Right renal pelvis (tissue), 4 donors: ENCODE results near the gene ROR1. TPM values are rescaled to one million over a fixed set of nuclear protein-coding genes. Genes with fewer than 3 reads are reported as not detected.

Source experiments
- DNase-seq, 4 donors: peaks; one replicate each; pipeline ENCODE4 v3.0.0-alpha.2; 2013; ENCODE audit warnings: low read depth in 4 of 4, low spot score in 3 of 4, missing footprints in 1 of 4
- polyA plus RNA-seq, 4 donors: library from polyadenylated mRNA; unstranded; fragments of 120-200 nt; gene quantifications; one replicate each; pipeline ENCODE4 v1.2.1, GENCODE V29; 2013; ENCODE audit not compliant: insufficient read length in 4 of 4

ROR1 gene
- polyA plus RNA-seq, 4 donors: 30.2 to 39.6 (median 34.6) TPM

DNA sequence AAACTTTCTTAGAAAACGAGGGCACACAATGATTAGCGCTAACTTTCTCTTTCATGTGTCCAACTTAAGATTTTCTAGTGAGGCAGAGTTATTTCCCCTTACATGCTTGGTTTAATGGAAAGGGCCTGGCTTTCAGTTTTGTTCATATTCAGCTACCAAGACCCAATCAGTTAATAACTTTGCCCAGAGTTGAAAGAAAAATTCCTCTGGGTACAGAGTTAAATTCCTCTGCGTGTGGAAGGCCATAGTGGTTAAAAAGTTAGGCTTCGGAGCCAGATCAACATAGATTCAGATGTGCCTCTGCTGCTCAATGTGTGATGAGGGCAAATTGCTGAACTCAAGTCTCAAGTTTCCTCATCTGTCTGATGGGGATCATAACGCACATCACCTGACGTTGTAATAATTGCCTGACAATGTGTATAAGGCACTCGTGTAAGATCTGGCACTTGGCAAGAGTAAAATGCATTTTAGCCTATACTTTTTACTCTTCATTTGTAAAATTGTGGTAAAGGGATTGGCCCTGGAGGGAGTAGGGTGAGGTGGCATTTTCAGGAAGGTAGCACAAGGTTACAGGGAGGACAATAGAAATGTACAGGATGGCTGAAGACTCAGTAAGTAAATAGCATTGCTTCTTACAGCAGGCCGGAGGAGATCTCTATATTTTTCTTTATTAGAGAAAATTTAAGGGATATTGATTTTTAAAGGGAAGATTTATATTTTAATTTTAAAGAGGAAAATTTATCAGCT, 103.4 kb downstream of the ROR1 start:
- no peak for DNase-seq

DNA sequence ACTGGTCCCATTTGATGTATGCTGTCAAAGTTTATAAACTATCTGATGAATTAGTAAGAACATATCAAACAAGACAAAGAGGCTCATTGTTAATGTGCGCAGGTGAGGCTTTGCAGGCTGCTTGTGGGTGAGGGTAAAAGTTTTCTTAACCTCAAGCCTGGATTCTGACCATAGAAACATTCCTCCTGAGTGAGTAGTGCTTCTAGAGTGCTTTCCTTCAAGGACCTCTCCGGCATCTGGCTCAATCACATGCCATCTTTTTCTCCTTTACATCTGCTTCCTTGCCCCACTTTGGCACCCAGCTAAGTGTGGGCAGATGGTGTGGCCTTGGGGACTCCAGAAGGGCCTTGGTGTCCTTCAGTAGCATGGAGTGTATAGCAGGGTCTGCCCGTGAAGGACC, 104.0 kb downstream of the ROR1 start:
- no peak for DNase-seq

DNA sequence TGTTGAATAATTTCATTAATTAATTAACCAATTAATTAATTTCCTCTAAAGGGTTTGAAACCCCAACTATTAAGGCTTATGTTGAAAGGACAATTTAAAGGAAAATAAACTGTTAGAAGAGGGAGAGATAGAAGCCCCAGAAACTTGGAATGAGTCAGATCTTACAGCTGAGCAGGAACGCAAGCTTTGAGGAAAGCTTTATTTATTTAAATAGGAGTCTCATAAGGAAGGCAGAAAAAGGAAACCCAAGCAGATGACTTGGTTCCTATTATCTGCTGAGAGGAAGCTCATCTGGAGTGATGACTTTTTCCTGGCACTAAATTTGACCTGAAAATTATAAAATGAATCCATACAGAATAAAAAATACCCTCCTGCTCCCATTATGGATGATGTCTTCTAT, 105.1 kb downstream of the ROR1 start:
- no peak for DNase-seq

DNA sequence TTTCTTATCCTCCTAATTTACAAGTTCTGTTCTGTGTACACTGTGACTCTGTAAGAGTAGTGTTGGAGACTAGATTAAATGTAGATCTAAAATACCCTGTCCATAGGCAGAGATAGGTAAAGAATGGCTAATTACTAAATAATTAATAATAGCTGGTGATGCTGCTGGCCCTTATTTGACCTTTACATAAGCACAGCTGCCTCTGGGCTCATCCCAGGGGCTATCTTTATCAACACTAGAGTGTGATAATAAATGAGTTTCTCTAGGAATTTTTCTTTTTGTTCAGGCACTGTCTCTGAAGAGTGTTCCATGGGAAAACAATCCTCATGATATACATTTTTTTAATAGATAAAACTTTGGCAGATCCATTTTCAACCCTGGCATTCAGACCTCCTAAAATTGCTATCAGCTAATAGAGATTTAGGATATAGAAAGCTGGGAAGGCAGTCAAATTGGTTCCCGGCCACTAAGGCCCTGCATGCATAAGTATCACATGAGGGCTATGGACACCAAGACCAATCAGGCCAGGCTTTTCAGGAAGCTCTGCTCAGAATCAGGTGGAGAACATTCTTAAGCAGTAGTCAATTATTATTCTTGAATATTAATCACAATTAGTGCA, 107.2 kb downstream of the ROR1 start:
- no peak for DNase-seq

GRCh38 chr1:63882048-63882704, 108.4 kb downstream of the ROR1 start:
- no peak for DNase-seq

- DNase-seq: no peak
Measured at GRCh38 chr1:63883494-63884235, 109.8 kb downstream of the ROR1 start.

- DNase-seq: no peak
Measured at GRCh38 chr1:63884486-63884885, 110.7 kb downstream of the ROR1 start.

GRCh38 chr1:63885899-63886298, 112.1 kb downstream of the ROR1 start:
- no peak for DNase-seq

- DNase-seq: no peak
Measured at GRCh38 chr1:63886340-63886739, 112.5 kb downstream of the ROR1 start.

DNA sequence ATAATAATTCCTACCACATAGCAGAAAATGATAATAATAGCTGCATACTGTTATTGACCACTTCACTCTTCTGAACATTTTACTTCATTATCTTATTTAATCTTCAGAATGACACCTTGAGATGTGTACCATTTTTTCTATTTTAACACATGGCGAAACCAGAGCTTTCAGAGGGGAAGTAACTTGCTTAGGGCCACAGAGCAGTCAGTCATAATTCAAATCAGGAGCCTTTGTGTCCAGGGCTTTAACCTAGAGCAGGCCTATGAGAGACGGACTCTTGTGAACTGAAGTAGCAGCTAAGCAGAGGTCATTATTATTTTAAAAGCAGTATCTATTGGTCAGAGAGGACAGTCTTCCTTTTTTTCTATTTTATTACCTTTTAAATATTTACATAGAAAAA, 114.0 kb downstream of the ROR1 start:
- no peak for DNase-seq

DNA sequence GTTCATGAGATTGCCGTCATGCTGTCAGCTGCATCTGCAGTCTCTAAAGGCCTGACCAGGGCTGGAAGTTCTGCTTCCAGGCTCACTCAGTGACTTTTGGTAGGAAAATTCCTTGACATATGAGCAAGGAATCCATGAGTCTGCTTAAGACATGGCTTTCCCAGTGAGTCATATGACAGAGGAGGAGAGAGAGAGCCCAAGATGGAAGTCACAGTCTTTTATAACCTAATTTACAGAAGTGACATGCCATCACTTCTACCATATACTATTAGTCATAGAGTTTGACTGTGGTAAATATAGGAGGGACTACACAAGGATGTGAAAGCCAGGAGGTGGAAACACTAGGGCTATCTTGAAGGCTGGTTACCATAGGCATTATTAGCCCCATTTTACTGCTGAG, 115.2 kb downstream of the ROR1 start:
- no peak for DNase-seq

GRCh38 chr1:63890468-63890867, 116.7 kb downstream of the ROR1 start:
- no peak for DNase-seq

DNA sequence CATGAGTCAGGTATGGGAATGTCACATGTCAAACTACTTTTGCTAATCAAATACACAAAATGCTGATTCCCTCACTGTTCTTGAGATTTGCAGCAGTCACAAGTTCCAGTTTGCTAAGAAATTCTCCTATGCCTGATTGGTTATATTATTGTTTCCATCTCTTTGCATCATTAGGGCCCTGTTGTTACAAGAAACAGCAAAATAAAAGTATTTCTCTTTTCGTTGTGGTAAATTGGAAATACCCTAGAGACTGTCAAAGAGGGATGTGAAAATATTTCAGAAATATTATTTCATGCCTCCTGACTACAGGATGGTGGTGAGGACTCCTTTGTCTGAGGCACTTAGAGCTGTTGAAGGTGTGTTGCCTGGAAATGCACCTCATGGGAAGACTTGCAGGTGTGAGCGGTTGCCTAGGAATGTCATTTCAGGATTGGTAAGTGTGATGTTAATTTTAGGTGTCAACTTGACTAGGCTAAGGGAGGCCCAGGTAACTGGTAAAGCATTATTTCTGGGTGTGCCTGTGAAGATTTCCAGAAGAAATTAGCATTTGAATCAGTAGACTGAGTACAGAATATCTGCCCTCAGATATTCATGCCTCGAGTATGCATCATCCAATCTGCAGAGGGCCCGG, 117.4 kb downstream of the ROR1 start:
- DNase-seq: no peak

- no peak for DNase-seq
Measured at GRCh38 chr1:63892632-63893395, 119.0 kb downstream of the ROR1 start.

DNA sequence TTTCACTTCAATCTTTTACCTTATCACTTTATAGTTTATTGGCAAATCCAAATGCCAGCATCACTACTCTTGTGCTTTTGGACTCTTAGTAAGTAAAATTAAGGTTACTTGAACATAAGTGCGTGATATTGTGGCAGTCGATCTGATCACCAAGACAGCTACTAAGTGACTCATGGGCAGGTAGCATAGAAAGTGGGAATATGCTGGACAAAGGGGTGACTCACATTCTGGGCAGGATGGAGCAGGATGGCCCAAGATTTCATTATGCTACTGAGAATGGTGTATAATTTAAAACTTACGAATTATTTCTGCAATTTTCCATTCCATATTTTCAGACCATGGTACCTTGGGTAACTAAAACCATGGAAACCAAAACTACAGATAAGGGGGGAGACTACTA, 120.2 kb downstream of the ROR1 start:
- no peak for DNase-seq

DNA sequence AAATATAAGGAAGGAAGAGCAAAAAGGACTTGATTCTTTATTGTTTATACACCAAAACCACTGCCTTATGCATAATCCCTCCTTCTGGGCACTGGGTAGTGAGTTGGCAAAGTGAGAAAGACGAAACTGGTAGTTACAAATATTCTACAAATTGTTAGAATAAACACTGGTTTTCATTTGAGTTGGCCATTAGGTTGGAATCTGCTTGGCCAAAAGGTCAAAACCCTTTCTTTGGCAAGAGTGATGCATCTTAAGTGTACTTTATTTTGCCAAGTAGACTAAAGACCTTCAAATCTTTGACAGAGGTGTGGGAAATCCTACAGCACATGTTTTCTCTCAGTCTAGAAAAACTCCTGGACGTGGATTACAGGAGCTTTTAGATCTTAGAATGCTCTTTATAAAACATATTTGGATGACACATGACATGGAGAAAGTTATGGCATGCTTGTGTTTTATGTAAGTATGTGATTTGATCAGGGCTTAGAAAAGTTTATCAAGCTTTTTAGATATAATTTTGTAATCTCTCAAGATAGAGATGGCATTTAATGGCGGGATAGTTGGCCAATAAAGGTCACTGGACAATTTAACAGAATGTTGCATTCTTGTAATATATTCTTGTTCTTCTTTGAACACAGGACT, 120.9 kb downstream of the ROR1 start:
- no peak for DNase-seq

GRCh38 chr1:63896755-63897154, 122.9 kb downstream of the ROR1 start:
- no peak for DNase-seq

- no peak for DNase-seq
Measured at GRCh38 chr1:63898428-63899196, 124.8 kb downstream of the ROR1 start.

DNA sequence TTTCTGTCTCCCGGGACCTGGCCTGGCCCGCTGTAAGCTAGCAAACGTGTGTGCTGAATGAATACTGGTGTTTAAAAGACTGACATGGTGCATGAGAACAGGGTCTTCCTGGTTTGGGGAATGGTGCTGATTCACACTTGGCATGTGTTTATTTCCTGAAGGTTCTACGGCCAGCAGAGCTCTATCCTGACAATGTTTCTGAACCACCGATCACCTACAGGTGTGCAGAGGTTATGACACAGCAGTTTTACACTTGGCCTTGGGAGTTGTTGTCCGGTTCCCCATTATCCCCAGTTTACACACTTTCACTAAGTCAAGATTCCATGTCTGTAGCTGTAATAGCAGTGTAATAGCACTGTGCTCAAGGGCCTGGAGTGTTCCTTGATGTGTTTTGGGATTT, 127.3 kb downstream of the ROR1 start:
- DNase-seq: no peak
